Pancreas (tissue), 10 donors: ENCODE measurements around the gene USH1G. TPM values are rescaled to one million over a fixed set of nuclear protein-coding genes. Genes with fewer than 3 reads are reported as not detected.

Experiments
- ATAC-seq, 4 donors: fragments of 200-7000 bp; cut with Tn5 transposase; one replicate each; pipeline versions ENCODE4 v1.8.0 to v1.9.1; 2020; ENCODE audit warnings: mild to moderate bottlenecking in 4 of 4, moderate library complexity in 4 of 4
- DNase-seq, 6 donors: peaks; one replicate each; pipeline ENCODE4 v3.0.0-alpha.2; 2020
- FAIRE-seq: peaks from 2 replicates; lab custom pipeline; 2012; peaks lifted over from hg19 to GRCh38; lab: Jason Lieb, UNC
- H3K27ac ChIP-seq, 4 donors: fragments of 200-600 bp; sonication (generic); 1 replicate in 3 of 4; 2 replicates in 1 of 4; pipeline versions ENCODE4 v1.5.0 to v1.8.0; 2020
- H3K27me3 ChIP-seq, 4 donors: fragments of 200-600 bp; one replicate each; pipeline ENCODE4 v1.8.0; 2021
- H3K36me3 ChIP-seq, 3 donors: fragments of 200-600 bp; sonication (generic) in 1 of 3; one replicate each; pipeline versions ENCODE4 v1.5.0 to v1.8.0; 2020 to 2021
- H3K4me1 ChIP-seq, 3 donors: fragments of 200-600 bp; one replicate each; pipeline ENCODE4 v1.8.0; 2021
- H3K4me3 ChIP-seq, 4 donors: fragments of 200-600 bp; sonication (generic) in 2 of 4; one replicate each; pipeline versions ENCODE4 v1.5.0 to v1.8.0; 2020 to 2021
- H3K9me3 ChIP-seq, 4 donors: fragments of 200-600 bp; one replicate each; pipeline ENCODE4 v1.8.0; 2021
- CTCF ChIP-seq, 4 donors: fragments of 200-600 bp; sonication (generic) in 3 of 4; IDR thresholded peaks; one replicate each; pipeline versions ENCODE4 v1.5.0 to v1.8.0; 2021; ENCODE audit warnings: antibody characterized with exemption in 4 of 4
- WGBS, 2 donors: extraction: QIAGEN DNeasy Blood & Tissue Kit; methylation state at CpG; one replicate each; pipeline ENCODE4 v1.1.7; 2013; 5-methylcytosine and 5-hydroxymethylcytosine counted together
- intact Hi-C, 3 donors: fragments of 100-400 bp; cut with DNase I; formaldehyde crosslinking; loops; one replicate each; pipeline versions ENCODE4 v1.11.1 to v1.14.2; 2022
- polyA plus RNA-seq, 2 donors: library from polyadenylated mRNA; stranded (reverse); fragments of 200-250 nt; gene quantifications; one replicate each; pipeline ENCODE4 v1.2.3, GENCODE V29; 2013
- total RNA-seq, 6 donors: library from RNA; stranded (reverse); fragmentation: NEBNext Ultra II Directional in 4 of 6; extraction: Animal tissue kit (Norgen Biotek cat#: 25700) in 4 of 6; gene quantifications; one replicate each; pipeline versions ENCODE4 v1.2.1 to v1.2.4, GENCODE V29; 2021 to 2023
- donor health status: healthy with polysubstance abuse.
- donor health status: DM: no; HTN: no; CAD: no; lungs with moderate emphysema.
- donor health status: DM: no; HTN: no; CAD: no.
- donor health status: control.
- donor health status: control.
- donor health status: Bipolar disorder and iron deficiency.
- donor health status: DM: yes; HTN: yes; CAD: no.
- donor health status: DM: no; HTN: no; CAD: no.
- donor health status: DM: no; HTN: no; CAD: no.
- donor health status: DM: yes; HTN: yes; CAD: no.

USH1G gene
- total and polyA plus RNA-seq, 8 donors, result 0.03 to 0.17 (median 0.09) TPM; not detected in 1

GRCh38 chr17:74904687-74905409 is 18.2 kb downstream of the USH1G start:
- Histone ChIP-seq H3K4me1 (no peaks in the 10 kb centered on the region), H3K36me3 (no peaks in the 10 kb centered on the region), H3K4me3 (no peak overlapping the region), H3K27me3 (no peaks in the 10 kb centered on the region), H3K9me3 (no peaks in the 10 kb centered on the region), H3K27ac (no peak overlapping the region)
- intact Hi-C loops, result no loop called here
- DNase-seq (no peak), FAIRE-seq (no peak), ATAC-seq (no peak)
- 61 to 81% methylated on average over 7 of the region's 7 CpGs for whole genome bisulfite sequencing, 2 donors
- no peak for TF ChIP-seq CTCF (IDR thresholded peaks at IDR 0.05)

GRCh38 chr17:74903671-74904070 is 19.4 kb downstream of the USH1G start:
- ATAC-seq, result no peak
- 54 to 75% methylated on average over 6 of the region's 6 CpGs for WGBS, 2 donors
- intact Hi-C loops, result no loop called here

GRCh38 chr17:74903034-74903433 is 20.0 kb downstream of the USH1G start:
- TF ChIP-seq CTCF (IDR thresholded peaks at IDR 0.05), result no peak
- Histone ChIP-seq H3K4me3 (no peak overlapping the region), H3K36me3 (no peaks in the 10 kb centered on the region), H3K9me3 (no peaks in the 10 kb centered on the region), H3K27ac (no peak overlapping the region), H3K27me3 (no peaks in the 10 kb centered on the region), H3K4me1 (no peaks in the 10 kb centered on the region)
- DNase-seq (no peak), FAIRE-seq (no peak), ATAC-seq (no peak)
- intact Hi-C loops, result no loop called here
- 76 to 84% methylated on average over 9 of the region's 9 CpGs for WGBS, 2 donors

More at GRCh38 chr17:74903671-74904070, 19.4 kb downstream of the USH1G start:
- no peak for DNase-seq
- no peak for FAIRE-seq
- Histone ChIP-seq H3K9me3 (no peaks in the 10 kb centered on the region), H3K27ac (no peak overlapping the region), H3K4me1 (no peaks in the 10 kb centered on the region), H3K36me3 (no peaks in the 10 kb centered on the region), H3K27me3 (no peaks in the 10 kb centered on the region), H3K4me3 (no peak overlapping the region)
- TF ChIP-seq CTCF (IDR thresholded peaks at IDR 0.05), result no peak

GRCh38 chr17:74901353-74902135 is 21.5 kb downstream of the USH1G start:
- intact Hi-C loops, result no loop called here
- H3K36me3 ChIP-seq, result no peaks in the 10 kb centered on the region
- H3K4me3 ChIP-seq, result no peak overlapping the region
- no peak for TF ChIP-seq CTCF (IDR thresholded peaks at IDR 0.05)
- FAIRE-seq (no peak), DNase-seq (no peak), ATAC-seq (no peak)
- H3K9me3 ChIP-seq, result no peaks in the 10 kb centered on the region
- H3K4me1 ChIP-seq, result no peaks in the 10 kb centered on the region
- WGBS, 2 donors, result 67 to 68% methylated on average over 14 of the region's 14 CpGs
- no peak overlapping the region for H3K27ac ChIP-seq
- no peaks in the 10 kb centered on the region for H3K27me3 ChIP-seq

- FAIRE-seq, result no peak
- no peak overlapping the region for H3K4me3 ChIP-seq
- H3K36me3 ChIP-seq, result no peaks in the 10 kb centered on the region
- no peaks in the 10 kb centered on the region for H3K27me3 ChIP-seq
- 71 to 78% methylated on average over 8 of the region's 8 CpGs for WGBS, 2 donors
- DNase-seq, result no peak
- TF ChIP-seq CTCF (IDR thresholded peaks at IDR 0.05), result no peak
- H3K9me3 ChIP-seq, result no peaks in the 10 kb centered on the region
- intact Hi-C loops, result no loop called here
- no peak overlapping the region for H3K27ac ChIP-seq
- no peak for ATAC-seq
- H3K4me1 ChIP-seq, result no peaks in the 10 kb centered on the region
These were observed 22.8 kb downstream of the USH1G start for GRCh38 chr17:74900208-74900607.
